Limb (tissue), 2 donors: ENCODE measurements around the gene ZNF273.
A peak's percentile ranks its signal among the peaks of the same experiment; 100 is the strongest.

Experiments
- DNase-seq, 2 donors: peaks; one replicate each; pipeline ENCODE4 v3.0.0-alpha.2; 2016; ENCODE audit errors: extremely low spot score in 2 of 2

ZNF273 gene

GRCh38 chr7:64876792-64877713 lies 26.0 kb upstream of the ZNF273 start:
- peak; percentile 32 to 78 for DNase-seq

- DNase-seq = no peak
These were observed 25.1 kb upstream of the ZNF273 start for GRCh38 chr7:64877714-64878610.

GRCh38 chr7:64878684-64879083 lies 24.4 kb upstream of the ZNF273 start:
- DNase-seq = no peak

- no peak for DNase-seq
These were observed 23.9 kb upstream of the ZNF273 start for GRCh38 chr7:64879086-64879730.

GRCh38 chr7:64879800-64880199 lies 23.3 kb upstream of the ZNF273 start:
- no peak for DNase-seq

- no peak for DNase-seq
These were observed 22.5 kb upstream of the ZNF273 start for GRCh38 chr7:64880322-64881297.

- no peak for DNase-seq
These were observed 21.4 kb upstream of the ZNF273 start for GRCh38 chr7:64881461-64882287.

- DNase-seq = peak in 1 of 2 donors; percentile 31
These were observed 20.5 kb upstream of the ZNF273 start for GRCh38 chr7:64882341-64883112.

- no peak for DNase-seq
These were observed 19.8 kb upstream of the ZNF273 start for GRCh38 chr7:64883113-64883905.

GRCh38 chr7:64884085-64884912 lies 18.8 kb upstream of the ZNF273 start:
- no peak for DNase-seq

GRCh38 chr7:64884913-64885370 lies 18.1 kb upstream of the ZNF273 start:
- DNase-seq = no peak

GRCh38 chr7:64885520-64886240 lies 17.4 kb upstream of the ZNF273 start:
- no peak for DNase-seq

GRCh38 chr7:64886956-64887545 lies 16.0 kb upstream of the ZNF273 start:
- no peak for DNase-seq

GRCh38 chr7:64887756-64888508 lies 15.1 kb upstream of the ZNF273 start:
- DNase-seq = no peak

GRCh38 chr7:64888561-64888900 lies 14.5 kb upstream of the ZNF273 start:
- DNase-seq = no peak
